H1 (cell line): ENCODE data around the gene CENPA. TPM values are rescaled to one million over a fixed set of nuclear protein-coding genes. Genes with fewer than 3 reads are reported as not detected.

Experiments
- CTCF ChIA-PET: fragments of 300-600 bp; sonication (Branson Sonifier 250); formaldehyde crosslinking; loops from one replicate; lab custom pipeline; 2021; ENCODE audit not compliant: partially characterized antibody; lab: Charles Lee
- POLR2A ChIA-PET: fragments of 300-600 bp; sonication (Branson Sonifier 250); formaldehyde crosslinking; loops from one replicate; lab custom pipeline; 2021; ENCODE audit warnings: inconsistent platforms; ENCODE audit not compliant: partially characterized antibody; lab: Charles Lee
- DNase-seq, 2 experiments: peaks; one replicate each; pipeline versions ENCODE4 v3.0.0 to v3.0.0-alpha.2; 2010 to 2022; ENCODE audit warnings: low spot score in 2 of 2, low read depth in 1 of 2, mixed read lengths in 1 of 2
- FAIRE-seq: peaks from 2 replicates; lab custom pipeline; 2011; peaks lifted over from hg19 to GRCh38; lab: Jason Lieb, UNC
- H2AFZ ChIP-seq: 2 replicates; pipeline ENCODE4 v1.8.1; 2012; ENCODE audit warnings: low read length, inconsistent platforms
- H2AK5ac ChIP-seq: 2 replicates; pipeline ENCODE4 v1.6.1; 2013; ENCODE audit warnings: low read depth, low read length
- H2BK120ac ChIP-seq: replicated peaks from 2 replicates; pipeline ENCODE3; 2013; ENCODE audit warnings: low read depth, low read length, inconsistent platforms
- H2BK12ac ChIP-seq: 2 replicates; pipeline ENCODE4 v1.6.1; 2013; ENCODE audit warnings: low read depth, low read length
- H2BK15ac ChIP-seq: 2 replicates; pipeline ENCODE4 v1.6.1; 2013; ENCODE audit warnings: low read length
- H2BK20ac ChIP-seq: 2 replicates; pipeline ENCODE4 v1.6.1; 2013; ENCODE audit warnings: low read length
- H2BK5ac ChIP-seq: 2 replicates; pipeline ENCODE4 v1.6.1; 2013; ENCODE audit warnings: low read depth, low read length
- H3K14ac ChIP-seq: 2 replicates; pipeline ENCODE4 v1.6.1; 2013; ENCODE audit warnings: inconsistent platforms; ENCODE audit not compliant: insufficient read length
- H3K18ac ChIP-seq: 2 replicates; pipeline ENCODE4 v1.6.1; 2013; ENCODE audit warnings: low read length; ENCODE audit errors: extremely low read depth
- H3K23ac ChIP-seq: 2 replicates; pipeline ENCODE4 v1.6.1; 2013; ENCODE audit warnings: inconsistent platforms; ENCODE audit not compliant: insufficient read length
- H3K23me2 ChIP-seq: 2 replicates; pipeline ENCODE4 v1.6.1; 2013; ENCODE audit warnings: low read depth, low read length
- H3K27ac ChIP-seq: 2 replicates; pipeline ENCODE4 v1.6.1; 2011; ENCODE audit warnings: low read depth, low read length, inconsistent platforms
- H3K27me3 ChIP-seq, 4 experiments: replicated peaks in 1 of 4; 1 replicate in 1 of 4; 2 replicates in 3 of 4; pipeline versions ENCODE4 v1.6.1 to v1.8.1; 2011 to 2013; ENCODE audit warnings: low read length in 3 of 4, mild to moderate bottlenecking in 3 of 4, inconsistent platforms in 2 of 4, mixed read lengths in 2 of 4, moderate library complexity in 1 of 4; ENCODE audit not compliant: control insufficient read depth in 3 of 4, insufficient read depth in 3 of 4; ENCODE audit errors: extremely low read depth in 1 of 4
- H3K36me3 ChIP-seq, 4 experiments: 2 replicates each; pipeline versions ENCODE4 v1.6.1 to v1.8.1; 2011 to 2013; ENCODE audit warnings: mild to moderate bottlenecking in 4 of 4, low read length in 3 of 4, moderate library complexity in 2 of 4, control low read depth in 1 of 4, inconsistent platforms in 1 of 4; ENCODE audit not compliant: insufficient read depth in 4 of 4, control insufficient read depth in 2 of 4
- H3K4ac ChIP-seq: replicated peaks from 2 replicates; pipeline ENCODE3; 2013; ENCODE audit warnings: low read length, low read depth, mixed read lengths, inconsistent platforms; ENCODE audit not compliant: insufficient read length
- H3K4me1 ChIP-seq, 4 experiments: replicated peaks in 1 of 4; 1 replicate in 1 of 4; 2 replicates in 3 of 4; pipeline versions ENCODE4 v1.6.1 to v1.8.1; 2011 to 2013; ENCODE audit warnings: low read length in 3 of 4, inconsistent platforms in 2 of 4, mixed read lengths in 1 of 4; ENCODE audit not compliant: insufficient read depth in 4 of 4, control insufficient read depth in 3 of 4
- H3K4me2 ChIP-seq, 2 experiments: 2 replicates each; pipeline versions ENCODE4 v1.6.1 to v1.8.1; 2011 to 2013; ENCODE audit warnings: low read depth in 2 of 2, low read length in 2 of 2, control low read depth in 1 of 2, inconsistent platforms in 1 of 2, mild to moderate bottlenecking in 1 of 2; ENCODE audit not compliant: insufficient read depth in 1 of 2
- H3K4me3 ChIP-seq, 4 experiments: fragments of 200-600, 300-600 bp in 1 of 4; sonication (generic), shearing (Covaris generic), sonication (Bioruptor Twin) in 1 of 4; 2 replicates each; pipeline versions ENCODE4 v1.5.1 to v1.8.1; 2011 to 2016; ENCODE audit warnings: low read length in 4 of 4, low read depth in 3 of 4, control low read depth in 2 of 4, inconsistent platforms in 2 of 4, mild to moderate bottlenecking in 2 of 4, mixed read lengths in 1 of 4, moderate library complexity in 1 of 4; ENCODE audit not compliant: insufficient read depth in 2 of 4; ENCODE audit errors: extremely low read depth in 1 of 4
- H3K56ac ChIP-seq: replicated peaks from 2 replicates; pipeline ENCODE3; 2013; ENCODE audit warnings: low read depth, mild to moderate bottlenecking, mixed read lengths, low read length, inconsistent platforms; ENCODE audit not compliant: insufficient read length
- H3K79me1 ChIP-seq: 2 replicates; pipeline ENCODE4 v1.6.1; 2013; ENCODE audit warnings: low read depth, low read length, control low read depth
- H3K79me2 ChIP-seq, 2 experiments: 2 replicates each; pipeline versions ENCODE4 v1.6.1 to v1.8.1; 2012 to 2013; ENCODE audit warnings: low read length in 2 of 2, mild to moderate bottlenecking in 2 of 2, inconsistent platforms in 1 of 2; ENCODE audit not compliant: insufficient read depth in 2 of 2, control insufficient read depth in 1 of 2
- H3K9ac ChIP-seq, 4 experiments: replicated peaks in 1 of 4; 1 replicate in 1 of 4; 2 replicates in 3 of 4; pipeline versions ENCODE4 v1.6.1 to v1.8.1; 2011 to 2013; ENCODE audit warnings: low read depth in 3 of 4, low read length in 3 of 4, control low read depth in 2 of 4, mild to moderate bottlenecking in 2 of 4, moderate library complexity in 2 of 4, inconsistent platforms in 1 of 4; ENCODE audit errors: extremely low read depth in 1 of 4
- H3K9me3 ChIP-seq, 2 experiments: 2 replicates each; pipeline versions ENCODE4 v1.6.1 to v1.8.1; 2012 to 2013; ENCODE audit warnings: mild to moderate bottlenecking in 2 of 2, moderate library complexity in 2 of 2, control low read depth in 1 of 2, inconsistent platforms in 1 of 2, low read depth in 1 of 2, low read length in 1 of 2, mixed read lengths in 1 of 2; ENCODE audit not compliant: insufficient read depth in 2 of 2
- H4K20me1 ChIP-seq, 2 experiments: replicated peaks in 1 of 2; 2 replicates each; pipeline versions ENCODE3 to v1.8.1; 2011 to 2013; ENCODE audit warnings: inconsistent platforms in 2 of 2, low read length in 2 of 2, mild to moderate bottlenecking in 1 of 2; ENCODE audit not compliant: insufficient read depth in 2 of 2, control insufficient read depth in 1 of 2
- H4K5ac ChIP-seq: 2 replicates; pipeline ENCODE4 v1.6.1; 2013; ENCODE audit warnings: low read length, low read depth, mixed read lengths, inconsistent platforms; ENCODE audit not compliant: insufficient read length
- H4K8ac ChIP-seq: 2 replicates; pipeline ENCODE4 v1.8.0; 2013; ENCODE audit warnings: mild to moderate bottlenecking, moderate library complexity, low read length, inconsistent platforms; ENCODE audit not compliant: insufficient read depth; ENCODE audit errors: extremely low read depth
- H4K91ac ChIP-seq: replicated peaks from 2 replicates; pipeline ENCODE3; 2013; ENCODE audit warnings: low read length, mixed read lengths, inconsistent platforms; ENCODE audit not compliant: insufficient read length
- POLR2AphosphoS5 ChIP-seq: IDR thresholded peaks from 2 replicates; pipeline ENCODE4 v1.6.1; 2011; ENCODE audit warnings: low read depth, low read length
- WGBS, 2 experiments: shearing (Covaris generic) in 1 of 2; methylation state at CpG; one replicate each; pipeline versions ENCODE4 v1.1.6 to v1.1.7; 2013 to 2015; ENCODE audit warnings: low lambda C conversion rate in 2 of 2, mixed read lengths in 2 of 2, inconsistent platforms in 1 of 2, low coverage in 1 of 2, missing lambda C conversion rate in 1 of 2; ENCODE audit not compliant: insufficient replicate concordance in 2 of 2, insufficient coverage in 1 of 2, insufficient read length in 1 of 2; ENCODE audit errors: extremely low coverage in 1 of 2, missing lambda C conversion rate in 1 of 2; 5-methylcytosine and 5-hydroxymethylcytosine counted together
- polyA plus RNA-seq, 7 experiments: library from polyadenylated mRNA; depleted of rRNA in 3 of 7; stranded (reverse) in 5 of 7; unstranded in 2 of 7; fragments of >200 nt in 5 of 7; fragments of 200-250 nt in 2 of 7; gene quantifications; 1 replicate in 5 of 7; 2 replicates in 1 of 7; 4 replicates in 1 of 7; pipeline versions ENCODE4 v1.2.1 to v1.2.3, GENCODE V29; 2011 to 2013; ENCODE audit warnings: missing spikeins in 2 of 7, mixed read lengths in 2 of 7
- total RNA-seq: library from RNA; stranded (reverse); fragmentation: NEBNext Ultra II Directional; extraction: Animal tissue kit (Norgen Biotek cat#: 25700); gene quantifications from 2 replicates; pipeline ENCODE4 v1.2.1, GENCODE V29; 2021

The CENPA gene
- total and polyA plus RNA-seq, 2 of the 8 experiments (the other 6 are each of a cell fraction or from before 2014, with no cell fraction given), result 19.4 to 30.9 TPM

DNA sequence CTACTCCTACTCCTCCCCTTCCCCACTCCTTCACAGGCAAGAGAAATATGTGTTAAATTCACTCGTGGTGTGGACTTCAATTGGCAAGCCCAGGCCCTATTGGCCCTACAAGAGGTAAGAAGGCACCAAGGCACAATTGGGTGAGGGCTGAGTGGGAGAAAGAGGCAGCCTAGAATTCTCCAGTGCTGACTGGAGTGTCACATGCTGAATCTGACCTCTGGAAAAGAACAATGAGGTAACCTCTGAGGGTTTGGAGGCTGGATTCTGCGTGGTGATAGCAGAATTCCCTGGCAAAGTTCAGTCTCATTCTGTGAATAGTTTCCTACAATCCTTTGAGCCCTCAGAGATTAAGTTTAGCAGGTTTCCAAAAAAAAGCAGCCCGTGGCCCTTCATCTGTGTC, 6.9 kb downstream of the CENPA start:
- H3K4me3 ChIP-seq, result no peak overlapping the region
- H3K79me1 ChIP-seq, result peaks cover 10% of the 10 kb centered on the region; the same call in 1 of the 2 replicates
- no peaks in the 10 kb centered on the region for H3K23me2 ChIP-seq
- no peak overlapping the region for H2BK5ac ChIP-seq
- H4K5ac ChIP-seq, result no peak overlapping the region
- H3K27ac ChIP-seq, result no peak overlapping the region
- H3K4me1 ChIP-seq, result no peaks in the 10 kb centered on the region
- H3K23ac ChIP-seq, result no peak overlapping the region
- H4K91ac ChIP-seq, result no peak overlapping the region
- H2BK20ac ChIP-seq, result no peak overlapping the region
- H3K79me2 ChIP-seq, result peaks cover 0 to 23% of the 10 kb centered on the region in 2 experiments; a peak in 3 of 4 replicates
- no peak for FAIRE-seq
- no peak overlapping the region for H3K14ac ChIP-seq
- H2BK120ac ChIP-seq, result no peak overlapping the region
- H4K8ac ChIP-seq, result no peak overlapping the region
- ChIA-PET CTCF (no interaction called here), POLR2A (interaction anchor here (1.5 kb wide), 1 partner anchor 7 kb away, joined by 3 read pairs; no protein-coding TSS in a partner anchor)
- H2AK5ac ChIP-seq, result no peak overlapping the region
- H2BK15ac ChIP-seq, result no peak overlapping the region
- no peak overlapping the region for H3K9ac ChIP-seq
- H2BK12ac ChIP-seq, result no peak overlapping the region
- H3K18ac ChIP-seq, result no peak overlapping the region
- 83% methylated on average over 3 of the region's 3 CpGs; no CpG with 5 or more reads in 1 of the 2 experiments for WGBS, 2 experiments
- no peak for DNase-seq
- H4K20me1 ChIP-seq, result peaks cover 0 to 13% of the 10 kb centered on the region in 2 experiments
- H3K4ac ChIP-seq, result no peak overlapping the region
- peaks cover 2 to 36% (median 24%) of the 10 kb centered on the region in 4 experiments; a peak in 7 of 8 replicates for H3K36me3 ChIP-seq
- H2AFZ ChIP-seq, result no peak overlapping the region
- H3K27me3 ChIP-seq, result no peaks in the 10 kb centered on the region
- H3K4me2 ChIP-seq, result no peak overlapping the region
- no peaks in the 10 kb centered on the region for H3K9me3 ChIP-seq
- no peak for TF ChIP-seq POLR2AphosphoS5
- H3K56ac ChIP-seq, result no peak overlapping the region
